Skeletal muscle satellite cell (primary cell): ENCODE measurements around the gene ZAR1L. TPM values are rescaled to one million over a fixed set of nuclear protein-coding genes. Genes with fewer than 3 reads are reported as not detected.
"Not testable (repeated sequence)": the region's sequence is repeated elsewhere in the genome, so short reads cannot be mapped to it uniquely, and the experiment has no call there.

ENCODE experiments used
- H3K27me3 ChIP-seq: 2 replicates; pipeline ENCODE4 v1.7.0; 2013; ENCODE audit warnings: low read length; ENCODE audit not compliant: control insufficient read depth, insufficient read depth
- H3K36me3 ChIP-seq: 2 replicates; pipeline ENCODE4 v1.7.0; 2013; ENCODE audit warnings: mild to moderate bottlenecking, control low read depth, low read length; ENCODE audit not compliant: insufficient read depth
- H3K4me1 ChIP-seq: 2 replicates; pipeline ENCODE4 v1.7.0; 2013; ENCODE audit warnings: low read length; ENCODE audit not compliant: control insufficient read depth, insufficient read depth
- H3K4me2 ChIP-seq: 2 replicates; pipeline ENCODE4 v1.7.0; 2013; ENCODE audit warnings: mild to moderate bottlenecking, low read length
- H3K4me3 ChIP-seq: 2 replicates; pipeline ENCODE4 v1.7.0; 2013; ENCODE audit warnings: low read length
- H3K9ac ChIP-seq: 2 replicates; pipeline ENCODE4 v1.7.0; 2013; ENCODE audit warnings: mild to moderate bottlenecking, low read depth, low read length, moderate library complexity
- H3K9me3 ChIP-seq: replicated peaks from 2 replicates; pipeline ENCODE4 v1.7.0; 2013; ENCODE audit warnings: mild to moderate bottlenecking, control low read depth, low read length
- total RNA-seq: library from RNA; depleted of rRNA; stranded (reverse); fragments of >200 nt; gene quantifications from 2 replicates; pipeline ENCODE4 v1.2.3, GENCODE V29; 2012; rRNA removed

ZAR1L gene, protein sequence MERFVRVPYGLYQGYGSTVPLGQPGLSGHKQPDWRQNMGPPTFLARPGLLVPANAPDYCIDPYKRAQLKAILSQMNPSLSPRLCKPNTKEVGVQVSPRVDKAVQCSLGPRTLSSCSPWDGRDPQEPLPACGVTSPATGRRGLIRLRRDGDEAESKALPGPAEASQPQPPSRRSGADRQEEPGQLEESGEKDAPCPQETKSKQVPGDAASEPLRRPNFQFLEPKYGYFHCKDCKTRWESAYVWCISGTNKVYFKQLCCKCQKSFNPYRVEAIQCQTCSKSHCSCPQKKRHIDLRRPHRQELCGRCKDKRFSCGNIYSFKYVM
- 0.22 TPM in 1 of 2 replicates, not detected in the other for total RNA-seq

DNA sequence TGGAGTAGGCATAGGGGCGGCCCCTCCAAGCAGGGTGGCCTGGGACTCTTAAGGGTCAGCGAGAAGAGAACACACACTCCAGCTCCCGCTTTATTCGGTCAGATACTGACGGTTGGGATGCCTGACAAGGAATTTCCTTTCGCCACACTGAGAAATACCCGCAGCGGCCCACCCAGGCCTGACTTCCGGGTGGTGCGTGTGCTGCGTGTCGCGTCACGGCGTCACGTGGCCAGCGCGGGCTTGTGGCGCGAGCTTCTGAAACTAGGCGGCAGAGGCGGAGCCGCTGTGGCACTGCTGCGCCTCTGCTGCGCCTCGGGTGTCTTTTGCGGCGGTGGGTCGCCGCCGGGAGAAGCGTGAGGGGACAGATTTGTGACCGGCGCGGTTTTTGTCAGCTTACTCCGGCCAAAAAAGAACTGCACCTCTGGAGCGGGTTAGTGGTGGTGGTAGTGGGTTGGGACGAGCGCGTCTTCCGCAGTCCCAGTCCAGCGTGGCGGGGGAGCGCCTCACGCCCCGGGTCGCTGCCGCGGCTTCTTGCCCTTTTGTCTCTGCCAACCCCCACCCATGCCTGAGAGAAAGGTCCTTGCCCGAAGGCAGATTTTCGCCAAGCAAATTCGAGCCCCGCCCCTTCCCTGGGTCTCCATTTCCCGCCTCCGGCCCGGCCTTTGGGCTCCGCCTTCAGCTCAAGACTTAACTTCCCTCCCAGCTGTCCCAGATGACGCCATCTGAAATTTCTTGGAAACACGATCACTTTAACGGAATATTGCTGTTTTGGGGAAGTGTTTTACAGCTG, at the start of gene ZAR1L, which contains the start of gene BRCA2:
Gene ZAR1L (minus strand): TSS at position 126 of the 790 bp plus-strand sequence. CDS start 3,438 bp downstream, outside the sequence.
Gene BRCA2 (plus strand): TSS at position 271 of the 790 bp plus-strand sequence. CDS start 953 bp downstream, outside the sequence.
- H3K4me3 ChIP-seq: peak within 1 kb of the TSS; percentile 79
- H3K9me3 ChIP-seq: no peaks in the 10 kb centered on the region
- peak within 1 kb of the TSS; percentile 94 for H3K9ac ChIP-seq

DNA sequence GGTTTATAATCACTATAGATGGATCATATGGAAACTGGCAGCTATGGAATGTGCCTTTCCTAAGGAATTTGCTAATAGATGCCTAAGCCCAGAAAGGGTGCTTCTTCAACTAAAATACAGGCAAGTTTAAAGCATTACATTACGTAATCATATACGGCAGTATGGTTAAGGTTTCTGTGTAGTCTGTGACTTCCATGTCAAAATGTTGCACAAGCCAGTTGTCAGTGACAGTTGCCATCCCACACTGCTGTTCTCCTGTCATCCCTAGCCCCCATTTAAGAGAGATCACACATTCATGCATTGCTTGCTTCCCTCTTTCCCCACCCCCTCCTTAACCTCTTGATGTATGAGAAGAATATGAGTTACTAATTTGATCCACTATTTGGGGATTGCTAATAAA, 47.4 kb upstream of the ZAR1L start:
- H3K27me3 ChIP-seq: no peaks in the 10 kb centered on the region
- H3K4me3 ChIP-seq: no peak overlapping the region
- no peak overlapping the region for H3K4me2 ChIP-seq
- H3K9me3 ChIP-seq: no peaks in the 10 kb centered on the region
- H3K36me3 ChIP-seq: no peaks in the 10 kb centered on the region
- no peak overlapping the region for H3K9ac ChIP-seq
- H3K4me1 ChIP-seq: no peaks in the 10 kb centered on the region

More for the DNA sequence above, at the start of gene ZAR1L, which contains the start of gene BRCA2:
- H3K4me2 ChIP-seq: peak within 1 kb of the TSS; percentile 94
- H3K36me3 ChIP-seq: no peaks in the 10 kb centered on the region
- H3K27me3 ChIP-seq: no peaks in the 10 kb centered on the region
- peaks cover 13% of the 10 kb centered on the region for H3K4me1 ChIP-seq

DNA sequence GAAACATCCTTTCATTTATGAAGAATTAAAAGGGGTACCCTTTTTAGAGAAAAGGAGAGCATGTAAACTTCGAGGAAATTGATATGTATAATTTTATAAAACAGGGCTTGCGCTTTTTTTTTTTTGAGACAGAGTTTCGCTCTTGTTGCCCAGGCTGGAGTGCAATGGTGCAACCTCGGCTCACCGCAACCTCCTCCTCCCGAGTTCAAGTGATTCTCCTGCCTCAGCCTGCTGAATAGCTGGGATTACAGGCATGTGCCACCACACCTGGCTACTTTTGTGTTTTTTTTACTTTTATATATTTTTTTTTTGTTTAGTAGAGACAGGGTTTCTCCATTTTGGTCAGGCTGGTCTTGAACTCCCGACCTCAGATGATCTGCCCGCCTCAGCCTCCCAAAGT, 40.8 kb upstream of the ZAR1L start:
- not testable (repeated sequence) for H3K4me2 ChIP-seq, H3K9me3 ChIP-seq, H3K36me3 ChIP-seq, H3K27me3 ChIP-seq, H3K9ac ChIP-seq, H3K4me3 ChIP-seq, H3K4me1 ChIP-seq

DNA sequence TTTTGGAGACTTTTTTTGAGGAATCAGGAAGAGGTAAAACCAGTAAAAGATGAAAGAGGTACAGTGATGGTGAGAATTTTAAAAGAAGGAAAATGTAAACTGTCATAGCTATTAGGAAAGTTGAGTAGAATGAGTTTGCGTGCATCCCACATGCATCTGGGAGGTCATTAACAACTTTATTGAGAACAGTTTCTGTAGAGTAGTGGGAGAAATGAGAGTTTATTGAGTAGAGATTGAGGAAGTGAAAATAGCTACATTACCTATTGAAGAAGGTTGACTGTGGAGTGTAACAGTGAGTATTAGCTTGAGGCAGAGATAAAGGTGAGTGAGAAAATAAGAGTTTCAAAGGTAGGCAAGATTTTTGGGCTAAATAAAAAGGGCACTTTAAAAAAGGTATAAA, 38.9 kb upstream of the ZAR1L start:
- no peaks in the 10 kb centered on the region for H3K9me3 ChIP-seq
- H3K36me3 ChIP-seq: peaks cover 3% of the 10 kb centered on the region
- no peaks in the 10 kb centered on the region for H3K27me3 ChIP-seq
- H3K4me3 ChIP-seq: no peak overlapping the region
- no peak overlapping the region for H3K4me2 ChIP-seq
- no peaks in the 10 kb centered on the region for H3K4me1 ChIP-seq
- H3K9ac ChIP-seq: no peak overlapping the region

DNA sequence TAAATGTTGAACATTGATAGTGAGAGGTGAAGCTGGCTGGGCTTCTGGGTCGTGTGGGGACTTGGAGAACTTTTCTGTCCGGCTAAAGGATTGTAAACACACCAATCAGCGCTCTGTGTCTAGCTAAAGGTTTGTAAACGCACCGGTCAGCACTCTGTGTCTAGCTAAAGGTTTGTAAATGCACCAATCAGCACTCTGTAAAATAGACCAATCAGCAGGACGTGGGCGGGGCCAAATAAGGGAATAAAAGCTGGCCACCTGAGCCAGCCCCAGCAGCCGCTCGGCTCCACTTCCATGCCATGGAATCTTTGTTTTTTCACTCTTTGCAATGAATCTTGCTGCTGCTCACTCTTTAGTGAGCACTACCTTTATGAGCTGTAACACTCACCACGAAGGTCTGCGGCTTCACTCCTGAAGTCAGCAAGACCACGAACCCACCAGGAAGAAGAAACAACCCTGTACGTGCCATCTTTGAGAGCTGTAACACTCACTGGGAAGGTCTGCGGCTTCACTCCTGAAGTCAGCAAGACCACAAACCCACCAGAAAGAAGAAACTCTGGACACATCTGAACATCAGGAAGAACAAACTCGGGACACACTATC, 35.8 kb upstream of the ZAR1L start:
- not testable (repeated sequence) for H3K4me1 ChIP-seq, H3K9me3 ChIP-seq, H3K4me2 ChIP-seq, H3K4me3 ChIP-seq, H3K9ac ChIP-seq, H3K27me3 ChIP-seq, H3K36me3 ChIP-seq

DNA sequence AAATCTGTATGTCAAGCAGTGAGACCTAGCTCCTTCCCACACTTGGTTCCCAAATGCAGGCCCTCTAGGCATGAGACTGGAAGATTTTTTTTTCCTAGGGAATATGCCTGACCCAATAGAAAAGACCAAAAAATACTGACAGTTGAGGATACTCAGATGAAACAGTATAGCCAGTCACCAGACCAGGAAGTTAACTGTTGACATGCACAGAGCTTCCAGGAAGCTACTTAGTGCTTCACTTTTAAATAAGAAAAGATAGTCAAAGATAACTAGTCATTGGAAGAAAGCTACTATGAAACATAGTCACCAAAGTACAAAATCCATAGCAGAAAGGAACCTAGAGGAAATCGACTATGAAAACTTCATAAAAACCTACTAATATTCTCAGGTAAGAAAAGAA, 32.5 kb upstream of the ZAR1L start:
- Histone ChIP-seq H3K36me3 (peaks cover 7% of the 10 kb centered on the region), H3K4me1 (no peaks in the 10 kb centered on the region), H3K4me3 (no peak overlapping the region), H3K9ac (no peak overlapping the region), H3K27me3 (no peaks in the 10 kb centered on the region), H3K4me2 (no peak overlapping the region), H3K9me3 (no peaks in the 10 kb centered on the region)

DNA sequence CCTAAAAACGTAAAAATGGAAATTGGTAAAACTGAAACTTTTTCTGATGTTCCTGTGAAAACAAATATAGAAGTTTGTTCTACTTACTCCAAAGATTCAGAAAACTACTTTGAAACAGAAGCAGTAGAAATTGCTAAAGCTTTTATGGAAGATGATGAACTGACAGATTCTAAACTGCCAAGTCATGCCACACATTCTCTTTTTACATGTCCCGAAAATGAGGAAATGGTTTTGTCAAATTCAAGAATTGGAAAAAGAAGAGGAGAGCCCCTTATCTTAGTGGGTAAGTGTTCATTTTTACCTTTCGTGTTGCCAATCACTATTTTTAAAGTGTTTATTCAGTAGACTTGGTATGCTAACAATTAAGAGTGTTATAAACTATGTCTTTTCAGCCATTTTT, 25.8 kb upstream of the ZAR1L start:
- Histone ChIP-seq H3K9me3 (no peaks in the 10 kb centered on the region), H3K4me2 (no peak overlapping the region), H3K4me1 (no peaks in the 10 kb centered on the region), H3K9ac (no peak overlapping the region), H3K4me3 (no peak overlapping the region), H3K27me3 (no peaks in the 10 kb centered on the region), H3K36me3 (peaks cover 8% of the 10 kb centered on the region)

DNA sequence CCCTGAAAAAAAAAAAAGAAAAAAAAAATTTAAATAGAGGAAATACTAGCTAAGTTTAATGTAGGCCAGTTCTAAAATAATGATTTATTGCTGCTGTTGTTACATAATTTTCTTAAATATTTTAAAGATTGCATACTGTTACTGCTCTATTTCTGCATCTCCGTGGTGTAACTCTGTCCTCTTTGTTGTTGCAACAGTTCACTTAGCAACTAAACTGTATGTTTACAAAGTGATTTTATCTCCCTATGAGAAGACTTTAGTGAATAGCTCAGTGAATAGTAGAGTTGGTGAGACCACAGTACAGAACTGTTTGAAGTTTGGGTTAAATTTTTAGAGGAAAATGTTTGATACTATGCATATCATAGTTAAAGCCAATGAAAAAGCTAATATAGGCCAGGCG, 19.5 kb upstream of the ZAR1L start:
- Histone ChIP-seq H3K36me3 (peaks cover 8% of the 10 kb centered on the region), H3K4me2 (no peak overlapping the region), H3K27me3 (no peaks in the 10 kb centered on the region)

DNA sequence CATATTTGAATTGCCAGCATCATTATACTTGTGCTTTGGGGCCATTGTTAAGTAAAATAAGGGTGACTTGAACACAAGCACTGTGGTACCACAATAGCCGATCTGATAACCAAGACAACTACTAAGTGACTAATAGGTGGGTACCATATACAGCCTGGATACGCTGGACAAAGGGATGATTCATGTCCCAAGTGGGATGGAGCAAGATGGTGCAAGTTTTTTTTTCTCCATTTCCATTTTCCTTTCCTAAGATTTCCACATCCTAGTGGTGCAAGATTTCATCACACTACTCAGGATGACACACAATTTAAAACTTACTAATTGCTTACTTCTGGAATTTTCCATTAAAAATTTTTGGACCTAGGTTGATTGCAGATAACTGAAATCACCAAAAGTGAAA, 15.3 kb upstream of the ZAR1L start:
- peaks cover 3% of the 10 kb centered on the region for H3K36me3 ChIP-seq
- no peak overlapping the region for H3K9ac ChIP-seq
- H3K27me3 ChIP-seq: no peaks in the 10 kb centered on the region
- no peaks in the 10 kb centered on the region for H3K9me3 ChIP-seq
- no peaks in the 10 kb centered on the region for H3K4me1 ChIP-seq
- no peak overlapping the region for H3K4me3 ChIP-seq
- no peak overlapping the region for H3K4me2 ChIP-seq

More for the DNA sequence above, 19.5 kb upstream of the ZAR1L start:
- Histone ChIP-seq H3K4me3 (no peak overlapping the region), H3K4me1 (no peaks in the 10 kb centered on the region), H3K9ac (no peak overlapping the region), H3K9me3 (no peaks in the 10 kb centered on the region)

DNA sequence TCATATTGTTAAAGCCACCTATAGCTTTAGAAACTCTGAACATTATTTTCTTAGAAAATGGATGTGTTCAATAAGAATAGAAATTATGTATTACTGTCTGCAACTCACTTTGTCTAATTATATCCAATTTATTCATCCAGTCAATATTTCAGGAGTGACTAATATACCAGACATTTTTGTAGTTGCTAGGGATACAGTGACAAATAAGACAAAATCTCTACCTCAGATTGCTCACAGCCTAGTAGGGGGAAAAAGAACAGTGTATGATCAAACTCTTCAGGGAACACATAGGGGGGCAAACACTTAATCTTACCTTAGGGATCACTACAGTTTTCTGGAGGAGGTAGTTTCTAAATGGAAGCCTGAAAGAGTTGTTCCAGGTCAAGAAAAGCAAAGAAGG, 8.7 kb upstream of the ZAR1L start:
- Histone ChIP-seq H3K4me3 (no peak overlapping the region), H3K36me3 (peaks cover 3% of the 10 kb centered on the region), H3K27me3 (no peaks in the 10 kb centered on the region), H3K4me2 (peak overlapping the region; percentile 47), H3K4me1 (peaks cover 12% of the 10 kb centered on the region), H3K9ac (peak overlapping the region; percentile 42), H3K9me3 (no peaks in the 10 kb centered on the region)

DNA sequence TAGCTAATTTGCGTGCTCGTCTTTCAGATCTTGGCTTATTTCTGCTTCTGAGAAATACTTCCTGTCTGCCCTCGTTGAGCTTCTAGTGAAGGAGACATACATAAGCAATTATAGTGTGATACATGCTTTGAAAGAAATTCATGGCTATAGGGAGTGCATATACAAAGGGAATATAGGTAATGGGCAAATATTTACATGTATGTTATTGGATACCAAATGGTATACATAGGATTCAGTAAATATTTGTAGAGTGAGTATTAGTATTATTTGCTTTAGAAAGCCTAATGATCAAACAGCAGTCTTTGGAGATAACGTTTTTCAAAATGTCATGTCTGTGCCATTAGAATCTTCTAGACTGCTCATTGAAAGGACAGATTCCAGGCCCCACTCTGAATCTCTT, 5.4 kb upstream of the ZAR1L start:
- H3K4me2 ChIP-seq: no peak overlapping the region
- H3K9me3 ChIP-seq: no peaks in the 10 kb centered on the region
- no peaks in the 10 kb centered on the region for H3K36me3 ChIP-seq
- no peaks in the 10 kb centered on the region for H3K27me3 ChIP-seq
- H3K9ac ChIP-seq: no peak overlapping the region
- no peak overlapping the region for H3K4me3 ChIP-seq
- H3K4me1 ChIP-seq: peaks cover 20% of the 10 kb centered on the region
